Uterus (tissue), 2 donors: ENCODE results near the gene RLN3.
A peak's percentile ranks its signal among the peaks of the same experiment; 100 is the strongest.

Source experiments
- POLR2A ChIP-seq, 2 donors: fragments of 450-650 bp; IDR thresholded peaks; one replicate each; pipeline ENCODE4 v1.6.1; 2016; ENCODE audit warnings: antibody characterized with exemption in 2 of 2, mild to moderate bottlenecking in 1 of 2, moderate library complexity in 1 of 2
- TF ChIP-seq, protein P1 (sequence below), 4 experiments: fragments of 200-600 bp in 2 of 4; fragments of 450-650 bp in 2 of 4; sonication (generic) in 2 of 4; IDR thresholded peaks; one replicate each; pipeline ENCODE4 v1.5.1; 2016 to 2019; ENCODE audit warnings: antibody characterized with exemption in 4 of 4, mild to moderate bottlenecking in 2 of 4, moderate library complexity in 1 of 4

DNA sequence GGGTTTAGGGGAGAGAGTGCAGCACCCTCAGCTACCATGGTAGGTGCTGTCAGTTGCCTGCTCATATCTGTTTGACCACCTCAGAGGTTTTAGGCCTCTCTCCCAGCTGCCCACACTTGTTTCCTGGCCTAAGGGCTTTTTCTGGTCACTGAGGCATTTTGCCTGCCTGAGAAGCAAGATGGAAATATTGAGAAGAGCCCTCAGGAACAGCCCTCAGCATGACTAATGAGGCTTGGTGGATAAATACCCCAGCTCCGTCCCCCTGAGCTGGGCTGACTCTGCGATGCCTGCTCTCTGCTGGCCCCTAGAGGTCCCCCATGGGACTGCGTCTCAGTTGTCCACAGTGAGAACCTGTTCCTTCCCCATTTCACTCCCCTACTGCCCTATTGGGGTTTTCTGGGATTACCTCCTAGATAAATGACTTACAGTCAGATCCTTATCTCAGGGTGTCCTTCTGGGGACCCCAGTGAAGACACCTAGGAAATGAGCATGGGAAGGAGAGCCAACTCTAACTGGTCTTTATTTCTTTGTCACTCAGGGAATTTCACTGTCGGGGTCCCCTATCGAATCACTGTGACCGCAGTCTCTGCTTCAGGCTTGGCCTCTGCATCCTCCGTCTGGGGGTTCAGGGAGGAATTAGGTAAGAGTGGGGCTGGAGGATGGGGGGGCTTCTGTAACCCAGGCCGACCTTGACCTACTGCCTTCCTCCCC is 20.6 kb downstream of the RLN3 start:
- TF ChIP-seq, protein P1, sequence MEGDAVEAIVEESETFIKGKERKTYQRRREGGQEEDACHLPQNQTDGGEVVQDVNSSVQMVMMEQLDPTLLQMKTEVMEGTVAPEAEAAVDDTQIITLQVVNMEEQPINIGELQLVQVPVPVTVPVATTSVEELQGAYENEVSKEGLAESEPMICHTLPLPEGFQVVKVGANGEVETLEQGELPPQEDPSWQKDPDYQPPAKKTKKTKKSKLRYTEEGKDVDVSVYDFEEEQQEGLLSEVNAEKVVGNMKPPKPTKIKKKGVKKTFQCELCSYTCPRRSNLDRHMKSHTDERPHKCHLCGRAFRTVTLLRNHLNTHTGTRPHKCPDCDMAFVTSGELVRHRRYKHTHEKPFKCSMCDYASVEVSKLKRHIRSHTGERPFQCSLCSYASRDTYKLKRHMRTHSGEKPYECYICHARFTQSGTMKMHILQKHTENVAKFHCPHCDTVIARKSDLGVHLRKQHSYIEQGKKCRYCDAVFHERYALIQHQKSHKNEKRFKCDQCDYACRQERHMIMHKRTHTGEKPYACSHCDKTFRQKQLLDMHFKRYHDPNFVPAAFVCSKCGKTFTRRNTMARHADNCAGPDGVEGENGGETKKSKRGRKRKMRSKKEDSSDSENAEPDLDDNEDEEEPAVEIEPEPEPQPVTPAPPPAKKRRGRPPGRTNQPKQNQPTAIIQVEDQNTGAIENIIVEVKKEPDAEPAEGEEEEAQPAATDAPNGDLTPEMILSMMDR (IDR thresholded peaks at IDR 0.05): peak; percentile 25 to 44 (median 32)
- no peak for TF ChIP-seq POLR2A (IDR thresholded peaks at IDR 0.05)
